ENCODE data around the gene CAPG. TPM values are rescaled to one million over a fixed set of nuclear protein-coding genes. Genes with fewer than 3 reads are reported as not detected.
A peak's percentile ranks its signal among the peaks of the same experiment; 100 is the strongest.

CAPG gene
- total RNA-seq, 1 experiment from 2014 or later, result 117 TPM

DNA sequence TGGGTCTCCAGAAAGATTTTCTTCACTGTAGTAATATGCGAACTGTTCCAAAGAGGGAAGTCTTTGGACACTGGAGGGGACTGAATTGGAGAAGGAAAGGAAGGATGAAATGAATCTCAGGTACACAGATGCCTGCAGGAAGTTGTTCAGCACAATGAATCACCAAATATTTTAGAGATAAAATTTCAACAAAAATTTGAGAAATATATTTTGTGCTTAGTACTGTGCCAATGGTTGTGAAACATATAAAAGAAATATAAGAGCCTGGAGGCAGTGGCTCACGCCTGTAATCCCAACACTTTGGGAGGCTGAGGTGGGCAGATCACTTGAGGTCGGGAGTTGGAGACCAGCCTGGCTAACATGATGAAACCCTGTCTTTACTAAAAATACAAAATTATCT lies 52.4 kb downstream of the CAPG start (continued):
- no peak for TF ChIP-seq SP1 (CRISPR knock-in tag; conservative IDR thresholded peaks at IDR 0.05)
- no peak for TF ChIP-seq ELF4 (CRISPR knock-in tag; IDR thresholded peaks at IDR 0.05; ENCODE audit: low read depth)
- TF ChIP-seq, protein P1, sequence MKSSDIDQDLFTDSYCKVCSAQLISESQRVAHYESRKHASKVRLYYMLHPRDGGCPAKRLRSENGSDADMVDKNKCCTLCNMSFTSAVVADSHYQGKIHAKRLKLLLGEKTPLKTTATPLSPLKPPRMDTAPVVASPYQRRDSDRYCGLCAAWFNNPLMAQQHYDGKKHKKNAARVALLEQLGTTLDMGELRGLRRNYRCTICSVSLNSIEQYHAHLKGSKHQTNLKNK (CRISPR knock-in tag; IDR thresholded peaks at IDR 0.05), result no peak
- TF ChIP-seq GTF2I (CRISPR knock-in tag; conservative IDR thresholded peaks at IDR 0.05), result no peak

DNA sequence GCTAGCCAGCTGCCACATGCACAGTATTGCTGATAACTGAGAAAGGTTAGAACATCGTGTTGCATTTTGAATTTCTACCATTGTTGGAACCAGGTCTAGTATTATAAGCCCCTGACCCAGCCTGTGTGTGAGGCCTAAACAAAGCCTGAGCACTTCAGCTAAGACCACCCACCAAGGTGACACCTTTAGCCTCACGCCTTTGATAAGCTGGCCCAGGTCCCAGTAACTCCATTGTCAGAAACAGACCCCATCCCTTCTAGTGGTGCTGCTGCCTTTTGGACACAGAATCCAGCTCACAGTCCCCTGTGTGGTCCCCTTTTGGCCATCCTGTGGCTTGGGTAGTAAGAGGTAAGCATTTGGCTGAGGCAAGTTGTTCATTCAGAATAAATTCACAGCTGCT lies 54.0 kb downstream of the CAPG start:
- no peak for TF ChIP-seq ATF1 (CRISPR knock-in tag; IDR thresholded peaks at IDR 0.05)
- TF ChIP-seq SMAD4 (CRISPR knock-in tag; IDR thresholded peaks at IDR 0.05), result no peak
- TF ChIP-seq, protein P2, sequence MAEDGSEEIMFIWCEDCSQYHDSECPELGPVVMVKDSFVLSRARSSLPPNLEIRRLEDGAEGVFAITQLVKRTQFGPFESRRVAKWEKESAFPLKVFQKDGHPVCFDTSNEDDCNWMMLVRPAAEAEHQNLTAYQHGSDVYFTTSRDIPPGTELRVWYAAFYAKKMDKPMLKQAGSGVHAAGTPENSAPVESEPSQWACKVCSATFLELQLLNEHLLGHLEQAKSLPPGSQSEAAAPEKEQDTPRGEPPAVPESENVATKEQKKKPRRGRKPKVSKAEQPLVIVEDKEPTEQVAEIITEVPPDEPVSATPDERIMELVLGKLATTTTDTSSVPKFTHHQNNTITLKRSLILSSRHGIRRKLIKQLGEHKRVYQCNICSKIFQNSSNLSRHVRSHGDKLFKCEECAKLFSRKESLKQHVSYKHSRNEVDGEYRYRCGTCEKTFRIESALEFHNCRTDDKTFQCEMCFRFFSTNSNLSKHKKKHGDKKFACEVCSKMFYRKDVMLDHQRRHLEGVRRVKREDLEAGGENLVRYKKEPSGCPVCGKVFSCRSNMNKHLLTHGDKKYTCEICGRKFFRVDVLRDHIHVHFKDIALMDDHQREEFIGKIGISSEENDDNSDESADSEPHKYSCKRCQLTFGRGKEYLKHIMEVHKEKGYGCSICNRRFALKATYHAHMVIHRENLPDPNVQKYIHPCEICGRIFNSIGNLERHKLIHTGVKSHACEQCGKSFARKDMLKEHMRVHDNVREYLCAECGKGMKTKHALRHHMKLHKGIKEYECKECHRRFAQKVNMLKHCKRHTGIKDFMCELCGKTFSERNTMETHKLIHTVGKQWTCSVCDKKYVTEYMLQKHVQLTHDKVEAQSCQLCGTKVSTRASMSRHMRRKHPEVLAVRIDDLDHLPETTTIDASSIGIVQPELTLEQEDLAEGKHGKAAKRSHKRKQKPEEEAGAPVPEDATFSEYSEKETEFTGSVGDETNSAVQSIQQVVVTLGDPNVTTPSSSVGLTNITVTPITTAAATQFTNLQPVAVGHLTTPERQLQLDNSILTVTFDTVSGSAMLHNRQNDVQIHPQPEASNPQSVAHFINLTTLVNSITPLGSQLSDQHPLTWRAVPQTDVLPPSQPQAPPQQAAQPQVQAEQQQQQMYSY (CRISPR knock-in tag; IDR thresholded peaks at IDR 0.05), result no peak
- TF ChIP-seq, protein P3, sequence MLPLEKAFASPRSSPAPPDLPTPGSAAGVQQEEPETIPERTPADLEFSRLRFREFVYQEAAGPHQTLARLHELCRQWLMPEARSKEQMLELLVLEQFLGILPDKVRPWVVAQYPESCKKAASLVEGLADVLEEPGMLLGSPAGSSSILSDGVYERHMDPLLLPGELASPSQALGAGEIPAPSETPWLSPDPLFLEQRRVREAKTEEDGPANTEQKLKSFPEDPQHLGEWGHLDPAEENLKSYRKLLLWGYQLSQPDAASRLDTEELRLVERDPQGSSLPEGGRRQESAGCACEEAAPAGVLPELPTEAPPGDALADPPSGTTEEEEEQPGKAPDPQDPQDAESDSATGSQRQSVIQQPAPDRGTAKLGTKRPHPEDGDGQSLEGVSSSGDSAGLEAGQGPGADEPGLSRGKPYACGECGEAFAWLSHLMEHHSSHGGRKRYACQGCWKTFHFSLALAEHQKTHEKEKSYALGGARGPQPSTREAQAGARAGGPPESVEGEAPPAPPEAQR (CRISPR knock-in tag; IDR thresholded peaks at IDR 0.05), result no peak
- TF ChIP-seq HMGA2 (CRISPR knock-in tag; IDR thresholded peaks at IDR 0.05), result no peak
- ChIA-PET CTCF (no interaction called here), POLR2A (interaction anchor here (0.7 kb wide), 1 partner anchor 182 kb away, joined by 3 read pairs; no protein-coding TSS in a partner anchor)
- ATAC-seq (no peak), DNase-seq (ENCODE audit: low spot score) (no peak)
- H3K36me3 Mint-ChIP-seq, result peaks cover 10% of the 10 kb centered on the region; the same call in 1 of the 2 replicates
- H3K27ac Mint-ChIP-seq, result no peak overlapping the region
- no peaks in the 10 kb centered on the region for H3K27me3 Mint-ChIP-seq (ENCODE audit: low read depth)
- peaks cover 16% of the 10 kb centered on the region for H3K4me1 Mint-ChIP-seq
- H3K4me3 Mint-ChIP-seq, result no peak overlapping the region
- no peaks in the 10 kb centered on the region for H3K9me3 Mint-ChIP-seq

DNA sequence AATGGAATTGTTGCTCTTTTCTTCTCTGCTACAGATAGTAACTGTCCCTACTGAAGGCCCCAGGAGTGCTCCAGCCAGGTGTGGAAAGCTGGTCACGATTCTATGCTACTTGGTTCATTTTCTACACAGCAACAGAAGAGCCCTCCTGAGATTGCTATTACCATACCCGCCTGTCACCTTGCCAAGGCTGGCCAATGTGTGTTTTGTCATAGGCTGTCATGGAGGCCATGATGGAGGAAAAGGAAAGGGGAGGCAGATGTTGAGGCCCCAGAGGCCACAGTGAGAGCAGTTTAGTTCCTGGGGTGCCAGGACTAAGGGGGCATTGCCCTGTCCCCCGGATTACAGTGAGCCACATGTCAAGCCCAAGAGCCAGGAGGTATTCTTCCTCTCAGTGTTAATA lies 54.6 kb downstream of the CAPG start:
- H3K36me3 Mint-ChIP-seq, result peaks cover 15% of the 10 kb centered on the region; the same call in 1 of the 2 replicates
- DNase-seq (ENCODE audit: low spot score) (no peak), ATAC-seq (no peak)
- H3K9me3 Mint-ChIP-seq, result no peaks in the 10 kb centered on the region
- ChIA-PET POLR2A (interaction anchor here (0.5 to 0.7 kb wide), 2 partner anchors 18 to 183 kb away, joined by 3 to 4 read pairs; no protein-coding TSS in a partner anchor), CTCF (interaction anchor here (1.0 to 1.9 kb wide), 3 partner anchors 36 to 289 kb away, joined by 4 to 11 read pairs (median 4); no protein-coding TSS in a partner anchor)
- peaks cover 16% of the 10 kb centered on the region for H3K4me1 Mint-ChIP-seq
- H3K27me3 Mint-ChIP-seq (ENCODE audit: low read depth), result no peaks in the 10 kb centered on the region
- H3K4me3 Mint-ChIP-seq, result peak overlapping the region; percentile 100
- H3K27ac Mint-ChIP-seq, result no peak overlapping the region
- no peak for TF ChIP-seq ZNF396 (CRISPR knock-in tag; IDR thresholded peaks at IDR 0.05; ENCODE audit: borderline replicate concordance)
- TF ChIP-seq, protein P4, sequence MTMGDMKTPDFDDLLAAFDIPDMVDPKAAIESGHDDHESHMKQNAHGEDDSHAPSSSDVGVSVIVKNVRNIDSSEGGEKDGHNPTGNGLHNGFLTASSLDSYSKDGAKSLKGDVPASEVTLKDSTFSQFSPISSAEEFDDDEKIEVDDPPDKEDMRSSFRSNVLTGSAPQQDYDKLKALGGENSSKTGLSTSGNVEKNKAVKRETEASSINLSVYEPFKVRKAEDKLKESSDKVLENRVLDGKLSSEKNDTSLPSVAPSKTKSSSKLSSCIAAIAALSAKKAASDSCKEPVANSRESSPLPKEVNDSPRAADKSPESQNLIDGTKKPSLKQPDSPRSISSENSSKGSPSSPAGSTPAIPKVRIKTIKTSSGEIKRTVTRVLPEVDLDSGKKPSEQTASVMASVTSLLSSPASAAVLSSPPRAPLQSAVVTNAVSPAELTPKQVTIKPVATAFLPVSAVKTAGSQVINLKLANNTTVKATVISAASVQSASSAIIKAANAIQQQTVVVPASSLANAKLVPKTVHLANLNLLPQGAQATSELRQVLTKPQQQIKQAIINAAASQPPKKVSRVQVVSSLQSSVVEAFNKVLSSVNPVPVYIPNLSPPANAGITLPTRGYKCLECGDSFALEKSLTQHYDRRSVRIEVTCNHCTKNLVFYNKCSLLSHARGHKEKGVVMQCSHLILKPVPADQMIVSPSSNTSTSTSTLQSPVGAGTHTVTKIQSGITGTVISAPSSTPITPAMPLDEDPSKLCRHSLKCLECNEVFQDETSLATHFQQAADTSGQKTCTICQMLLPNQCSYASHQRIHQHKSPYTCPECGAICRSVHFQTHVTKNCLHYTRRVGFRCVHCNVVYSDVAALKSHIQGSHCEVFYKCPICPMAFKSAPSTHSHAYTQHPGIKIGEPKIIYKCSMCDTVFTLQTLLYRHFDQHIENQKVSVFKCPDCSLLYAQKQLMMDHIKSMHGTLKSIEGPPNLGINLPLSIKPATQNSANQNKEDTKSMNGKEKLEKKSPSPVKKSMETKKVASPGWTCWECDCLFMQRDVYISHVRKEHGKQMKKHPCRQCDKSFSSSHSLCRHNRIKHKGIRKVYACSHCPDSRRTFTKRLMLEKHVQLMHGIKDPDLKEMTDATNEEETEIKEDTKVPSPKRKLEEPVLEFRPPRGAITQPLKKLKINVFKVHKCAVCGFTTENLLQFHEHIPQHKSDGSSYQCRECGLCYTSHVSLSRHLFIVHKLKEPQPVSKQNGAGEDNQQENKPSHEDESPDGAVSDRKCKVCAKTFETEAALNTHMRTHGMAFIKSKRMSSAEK (CRISPR knock-in tag; IDR thresholded peaks at IDR 0.05; ENCODE audit: borderline replicate concordance), result no peak
- TF ChIP-seq, protein P5, sequence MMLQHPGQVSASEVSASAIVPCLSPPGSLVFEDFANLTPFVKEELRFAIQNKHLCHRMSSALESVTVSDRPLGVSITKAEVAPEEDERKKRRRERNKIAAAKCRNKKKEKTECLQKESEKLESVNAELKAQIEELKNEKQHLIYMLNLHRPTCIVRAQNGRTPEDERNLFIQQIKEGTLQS (CRISPR knock-in tag; conservative IDR thresholded peaks at IDR 0.05), result no peak
- TF ChIP-seq TCF7 (CRISPR knock-in tag; IDR thresholded peaks at IDR 0.05; ENCODE audit: low read depth), result no peak
- TF ChIP-seq, protein P6, sequence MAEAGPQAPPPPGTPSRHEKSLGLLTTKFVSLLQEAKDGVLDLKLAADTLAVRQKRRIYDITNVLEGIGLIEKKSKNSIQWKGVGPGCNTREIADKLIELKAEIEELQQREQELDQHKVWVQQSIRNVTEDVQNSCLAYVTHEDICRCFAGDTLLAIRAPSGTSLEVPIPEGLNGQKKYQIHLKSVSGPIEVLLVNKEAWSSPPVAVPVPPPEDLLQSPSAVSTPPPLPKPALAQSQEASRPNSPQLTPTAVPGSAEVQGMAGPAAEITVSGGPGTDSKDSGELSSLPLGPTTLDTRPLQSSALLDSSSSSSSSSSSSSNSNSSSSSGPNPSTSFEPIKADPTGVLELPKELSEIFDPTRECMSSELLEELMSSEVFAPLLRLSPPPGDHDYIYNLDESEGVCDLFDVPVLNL (CRISPR knock-in tag; IDR thresholded peaks at IDR 0.05; ENCODE audit: borderline replicate concordance, low read depth), result no peak
- no peak for TF ChIP-seq FOXP1 (CRISPR knock-in tag; IDR thresholded peaks at IDR 0.05; ENCODE audit: borderline replicate concordance)
- TF ChIP-seq, protein P7, sequence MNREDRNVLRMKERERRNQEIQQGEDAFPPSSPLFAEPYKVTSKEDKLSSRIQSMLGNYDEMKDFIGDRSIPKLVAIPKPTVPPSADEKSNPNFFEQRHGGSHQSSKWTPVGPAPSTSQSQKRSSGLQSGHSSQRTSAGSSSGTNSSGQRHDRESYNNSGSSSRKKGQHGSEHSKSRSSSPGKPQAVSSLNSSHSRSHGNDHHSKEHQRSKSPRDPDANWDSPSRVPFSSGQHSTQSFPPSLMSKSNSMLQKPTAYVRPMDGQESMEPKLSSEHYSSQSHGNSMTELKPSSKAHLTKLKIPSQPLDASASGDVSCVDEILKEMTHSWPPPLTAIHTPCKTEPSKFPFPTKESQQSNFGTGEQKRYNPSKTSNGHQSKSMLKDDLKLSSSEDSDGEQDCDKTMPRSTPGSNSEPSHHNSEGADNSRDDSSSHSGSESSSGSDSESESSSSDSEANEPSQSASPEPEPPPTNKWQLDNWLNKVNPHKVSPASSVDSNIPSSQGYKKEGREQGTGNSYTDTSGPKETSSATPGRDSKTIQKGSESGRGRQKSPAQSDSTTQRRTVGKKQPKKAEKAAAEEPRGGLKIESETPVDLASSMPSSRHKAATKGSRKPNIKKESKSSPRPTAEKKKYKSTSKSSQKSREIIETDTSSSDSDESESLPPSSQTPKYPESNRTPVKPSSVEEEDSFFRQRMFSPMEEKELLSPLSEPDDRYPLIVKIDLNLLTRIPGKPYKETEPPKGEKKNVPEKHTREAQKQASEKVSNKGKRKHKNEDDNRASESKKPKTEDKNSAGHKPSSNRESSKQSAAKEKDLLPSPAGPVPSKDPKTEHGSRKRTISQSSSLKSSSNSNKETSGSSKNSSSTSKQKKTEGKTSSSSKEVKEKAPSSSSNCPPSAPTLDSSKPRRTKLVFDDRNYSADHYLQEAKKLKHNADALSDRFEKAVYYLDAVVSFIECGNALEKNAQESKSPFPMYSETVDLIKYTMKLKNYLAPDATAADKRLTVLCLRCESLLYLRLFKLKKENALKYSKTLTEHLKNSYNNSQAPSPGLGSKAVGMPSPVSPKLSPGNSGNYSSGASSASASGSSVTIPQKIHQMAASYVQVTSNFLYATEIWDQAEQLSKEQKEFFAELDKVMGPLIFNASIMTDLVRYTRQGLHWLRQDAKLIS (CRISPR knock-in tag; IDR thresholded peaks at IDR 0.05; ENCODE audit: borderline replicate concordance), result no peak

Data from WTC11 (cell line).